ENCODE results near the gene FAM120A.

DNA sequence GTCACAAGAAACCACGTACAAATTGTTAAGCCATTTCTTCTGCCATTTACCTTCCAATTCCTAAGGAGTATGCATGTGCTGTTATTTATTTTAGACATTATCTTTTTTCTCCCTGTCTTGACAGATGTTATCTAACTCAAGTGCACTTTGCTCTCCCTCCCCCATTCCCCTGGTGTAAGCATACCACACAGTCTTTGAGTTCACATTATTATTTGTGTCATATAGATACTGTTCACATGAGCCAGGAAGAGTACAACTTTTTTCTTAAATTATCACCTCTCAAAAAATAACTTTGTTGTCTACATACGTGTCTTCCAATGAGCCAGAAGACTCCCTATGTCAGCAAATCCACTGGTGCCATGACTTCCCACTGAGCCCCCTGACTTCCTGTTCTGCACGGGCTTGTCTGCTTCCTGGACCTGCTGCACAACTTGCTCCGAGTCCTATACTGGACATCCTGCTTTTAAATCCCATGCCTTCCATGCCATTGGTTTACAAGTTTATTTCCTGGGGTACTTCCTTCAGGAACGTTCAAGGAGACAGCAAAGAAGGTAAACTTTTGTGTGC is 19.9 kb upstream of the FAM120A start:
- TF ChIP-seq, protein P1, sequence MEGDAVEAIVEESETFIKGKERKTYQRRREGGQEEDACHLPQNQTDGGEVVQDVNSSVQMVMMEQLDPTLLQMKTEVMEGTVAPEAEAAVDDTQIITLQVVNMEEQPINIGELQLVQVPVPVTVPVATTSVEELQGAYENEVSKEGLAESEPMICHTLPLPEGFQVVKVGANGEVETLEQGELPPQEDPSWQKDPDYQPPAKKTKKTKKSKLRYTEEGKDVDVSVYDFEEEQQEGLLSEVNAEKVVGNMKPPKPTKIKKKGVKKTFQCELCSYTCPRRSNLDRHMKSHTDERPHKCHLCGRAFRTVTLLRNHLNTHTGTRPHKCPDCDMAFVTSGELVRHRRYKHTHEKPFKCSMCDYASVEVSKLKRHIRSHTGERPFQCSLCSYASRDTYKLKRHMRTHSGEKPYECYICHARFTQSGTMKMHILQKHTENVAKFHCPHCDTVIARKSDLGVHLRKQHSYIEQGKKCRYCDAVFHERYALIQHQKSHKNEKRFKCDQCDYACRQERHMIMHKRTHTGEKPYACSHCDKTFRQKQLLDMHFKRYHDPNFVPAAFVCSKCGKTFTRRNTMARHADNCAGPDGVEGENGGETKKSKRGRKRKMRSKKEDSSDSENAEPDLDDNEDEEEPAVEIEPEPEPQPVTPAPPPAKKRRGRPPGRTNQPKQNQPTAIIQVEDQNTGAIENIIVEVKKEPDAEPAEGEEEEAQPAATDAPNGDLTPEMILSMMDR (IDR thresholded peaks at IDR 0.05 in 4 of 5, conservative IDR thresholded peaks at IDR 0.05 in 1 of 5) = no peak
- TF ChIP-seq POLR2A (IDR thresholded peaks at IDR 0.05) = no peak
